Neuronal stem cell (in vitro differentiated cells): ENCODE results near the gene CEND1.

Experiments
- DNase-seq: peaks from one replicate; pipeline ENCODE4 v3.0.0-alpha.2; 2013; ENCODE audit warnings: low spot score
- H2AFZ ChIP-seq: one replicate; pipeline ENCODE4 v1.6.1; 2013; ENCODE audit warnings: mild to moderate bottlenecking, low read length, inconsistent platforms
- H2AK5ac ChIP-seq: 2 replicates; pipeline ENCODE4 v1.6.1; 2013; ENCODE audit warnings: low read depth, mild to moderate bottlenecking, inconsistent platforms, low read length, moderate library complexity, mixed read lengths
- H2BK120ac ChIP-seq: 2 replicates; pipeline ENCODE4 v1.6.1; 2013; ENCODE audit warnings: low read depth, mild to moderate bottlenecking, inconsistent platforms, low read length, moderate library complexity, mixed read lengths
- H2BK12ac ChIP-seq: one replicate; pipeline ENCODE4 v1.6.1; 2013; ENCODE audit warnings: low read length, inconsistent platforms
- H2BK15ac ChIP-seq: 2 replicates; pipeline ENCODE4 v1.6.1; 2013; ENCODE audit warnings: mild to moderate bottlenecking, low read length, inconsistent platforms, mixed read lengths
- H2BK5ac ChIP-seq: one replicate; pipeline ENCODE4 v1.6.1; 2013; ENCODE audit warnings: inconsistent platforms, mild to moderate bottlenecking, low read length, moderate library complexity
- H3K14ac ChIP-seq: one replicate; pipeline ENCODE4 v1.6.1; 2013; ENCODE audit warnings: low read length, inconsistent platforms
- H3K18ac ChIP-seq: 2 replicates; pipeline ENCODE4 v1.6.1; 2013; ENCODE audit warnings: low read length, inconsistent platforms
- H3K23ac ChIP-seq: 2 replicates; pipeline ENCODE4 v1.6.1; 2013; ENCODE audit warnings: low read depth, mild to moderate bottlenecking, mixed read lengths, low read length, inconsistent platforms; ENCODE audit not compliant: poor library complexity
- H3K27ac ChIP-seq: replicated peaks from 3 replicates; pipeline ENCODE4 v1.5.1; 2013; ENCODE audit warnings: low read length, inconsistent platforms
- H3K27me3 ChIP-seq, 3 experiments: 2 replicates each; pipeline ENCODE4 v1.6.1; 2013; ENCODE audit warnings: low read length in 3 of 3, mild to moderate bottlenecking in 2 of 3, inconsistent platforms in 1 of 3, low read depth in 1 of 3, mixed read lengths in 1 of 3, moderate library complexity in 1 of 3; ENCODE audit not compliant: control insufficient read depth in 3 of 3, insufficient read depth in 3 of 3
- H3K36me3 ChIP-seq, 2 donors: replicated peaks in 1 of 2; 2 replicates each; pipeline ENCODE4 v1.6.1; 2013; ENCODE audit warnings: low read length in 2 of 2; ENCODE audit not compliant: control insufficient read depth in 2 of 2, insufficient read depth in 2 of 2
- H3K4ac ChIP-seq: 2 replicates; pipeline ENCODE4 v1.6.1; 2013; ENCODE audit warnings: inconsistent platforms, mild to moderate bottlenecking, low read length, moderate library complexity
- H3K4me1 ChIP-seq, 2 donors: 1 replicate in 1 of 2; 2 replicates in 1 of 2; pipeline ENCODE4 v1.6.1; 2013; ENCODE audit warnings: low read length in 2 of 2, low read depth in 1 of 2; ENCODE audit not compliant: control insufficient read depth in 2 of 2, insufficient read depth in 1 of 2
- H3K4me2 ChIP-seq: one replicate; pipeline ENCODE4 v1.6.1; 2013; ENCODE audit warnings: mild to moderate bottlenecking, low read length, inconsistent platforms; ENCODE audit not compliant: insufficient read depth, poor library complexity, severe bottlenecking
- H3K4me3 ChIP-seq, 2 donors: 2 replicates each; pipeline ENCODE4 v1.5.1; 2013; ENCODE audit warnings: low read length in 2 of 2, mild to moderate bottlenecking in 2 of 2, inconsistent platforms in 1 of 2, moderate library complexity in 1 of 2
- H3K79me1 ChIP-seq: one replicate; pipeline ENCODE4 v1.6.1; 2013; ENCODE audit warnings: low read depth, mild to moderate bottlenecking, inconsistent platforms, low read length, moderate library complexity
- H3K9ac ChIP-seq: one replicate; pipeline ENCODE4 v1.6.1; 2013; ENCODE audit warnings: mild to moderate bottlenecking, low read depth, low read length, inconsistent platforms; ENCODE audit not compliant: poor library complexity
- H3K9me3 ChIP-seq, 2 donors: replicated peaks in 1 of 2; 2 replicates each; pipeline versions ENCODE3 to v1.6.1; 2013; ENCODE audit warnings: low read length in 2 of 2, mild to moderate bottlenecking in 2 of 2, inconsistent platforms in 1 of 2, low read depth in 1 of 2, mixed read lengths in 1 of 2, moderate library complexity in 1 of 2; ENCODE audit not compliant: control insufficient read depth in 2 of 2, insufficient read depth in 1 of 2
- H4K8ac ChIP-seq: one replicate; pipeline ENCODE4 v1.6.1; 2013; ENCODE audit warnings: low read depth, mild to moderate bottlenecking, inconsistent platforms, low read length, moderate library complexity
- H4K91ac ChIP-seq: one replicate; pipeline ENCODE4 v1.6.1; 2013; ENCODE audit warnings: low read length, low read depth, mild to moderate bottlenecking, inconsistent platforms; ENCODE audit not compliant: poor library complexity
- WGBS, 2 donors: extraction: QIAGEN DNeasy Blood & Tissue Kit; methylation state at CpG; one replicate each; pipeline ENCODE4 v1.1.7; 2013; ENCODE audit warnings: missing lambda C conversion rate in 2 of 2, mixed read lengths in 1 of 2; ENCODE audit not compliant: insufficient read length in 2 of 2, insufficient replicate concordance in 1 of 2; ENCODE audit errors: extremely low coverage in 2 of 2; 5-methylcytosine and 5-hydroxymethylcytosine counted together

Gene CEND1

GRCh38 chr11:826227-826621 is 36.3 kb upstream of the CEND1 start:
- no CpG with 5 or more reads among the region's 9 CpGs for WGBS, 2 donors
- Histone ChIP-seq H2AFZ (no peak overlapping the region), H3K27ac (no peak overlapping the region), H3K4me1 (peaks cover 33 to 39% of the 10 kb centered on the region in 2 donors), H3K27me3 (peaks cover 6 to 47% (median 8%) of the 10 kb centered on the region in 3 experiments), H4K91ac (no peak overlapping the region), H3K14ac (no peak overlapping the region), H3K23ac (no peak overlapping the region), H2BK5ac (no peak overlapping the region), H3K36me3 (peaks cover 0 to 36% of the 10 kb centered on the region in 2 donors), H2BK120ac (no peak overlapping the region), H2AK5ac (peak overlapping the region; percentile 70), H4K8ac (no peak overlapping the region), H2BK12ac (no peak overlapping the region), H3K9me3 (no peaks in the 10 kb centered on the region), H3K4me2 (no peak overlapping the region), H3K9ac (no peak overlapping the region), H3K79me1 (peaks cover 3% of the 10 kb centered on the region), H2BK15ac (no peak overlapping the region), H3K18ac (no peak overlapping the region), H3K4me3 (no peak overlapping the region), H3K4ac (peak overlapping the region; percentile 23)
- no peak for DNase-seq

- H3K27ac ChIP-seq: no peak overlapping the region
- H3K23ac ChIP-seq: no peak overlapping the region
- peaks cover 2 to 40% (median 3%) of the 10 kb centered on the region in 3 experiments for H3K27me3 ChIP-seq
- no peak overlapping the region for H3K4me2 ChIP-seq
- H3K4ac ChIP-seq: peak overlapping the region; percentile 23
- H2AFZ ChIP-seq: no peak overlapping the region
- H4K8ac ChIP-seq: no peak overlapping the region
- no peak overlapping the region for H3K18ac ChIP-seq
- H2BK15ac ChIP-seq: no peak overlapping the region
- no CpG with 5 or more reads among the region's 12 CpGs for WGBS, 2 donors
- H3K4me1 ChIP-seq: peaks cover 31 to 36% of the 10 kb centered on the region in 2 donors
- H3K9ac ChIP-seq: peak overlapping the region; percentile 60
- no peak overlapping the region for H2BK12ac ChIP-seq
- H3K14ac ChIP-seq: no peak overlapping the region
- H3K36me3 ChIP-seq: peaks cover 0 to 37% of the 10 kb centered on the region in 2 donors
- peaks cover 3% of the 10 kb centered on the region for H3K79me1 ChIP-seq
- no peak for DNase-seq
- no peak overlapping the region for H4K91ac ChIP-seq
- H2BK120ac ChIP-seq: no peak overlapping the region
- H3K4me3 ChIP-seq: no peak overlapping the region
- no peaks in the 10 kb centered on the region for H3K9me3 ChIP-seq
- peak overlapping the region; percentile 70 for H2AK5ac ChIP-seq
- no peak overlapping the region for H2BK5ac ChIP-seq
Observed at GRCh38 chr11:825366-826226, 35.7 kb upstream of the CEND1 start.

GRCh38 chr11:824942-825341 is 35.1 kb upstream of the CEND1 start:
- H3K27me3 ChIP-seq: peaks cover 0 to 36% (median 0%) of the 10 kb centered on the region in 3 experiments
- peaks cover 0 to 37% of the 10 kb centered on the region in 2 donors for H3K36me3 ChIP-seq
- no peak overlapping the region for H2AFZ ChIP-seq
- no peaks in the 10 kb centered on the region for H3K9me3 ChIP-seq
- no peak overlapping the region for H3K4me3 ChIP-seq
- no peak overlapping the region for H3K4ac ChIP-seq
- H3K9ac ChIP-seq: no peak overlapping the region
- DNase-seq: no peak
- H3K4me2 ChIP-seq: no peak overlapping the region
- peaks cover 6% of the 10 kb centered on the region for H3K79me1 ChIP-seq
- H3K18ac ChIP-seq: no peak overlapping the region
- no peak overlapping the region for H4K8ac ChIP-seq
- H4K91ac ChIP-seq: no peak overlapping the region
- no peak overlapping the region for H2BK5ac ChIP-seq
- no peak overlapping the region for H3K27ac ChIP-seq
- no CpG with 5 or more reads among the region's 11 CpGs for WGBS, 2 donors
- no peak overlapping the region for H3K14ac ChIP-seq
- H3K4me1 ChIP-seq: peaks cover 33% of the 10 kb centered on the region in 2 donors
- H2BK120ac ChIP-seq: no peak overlapping the region
- H2BK15ac ChIP-seq: no peak overlapping the region
- H3K23ac ChIP-seq: no peak overlapping the region
- no peak overlapping the region for H2AK5ac ChIP-seq
- no peak overlapping the region for H2BK12ac ChIP-seq

GRCh38 chr11:824292-824880 is 34.5 kb upstream of the CEND1 start:
- no peak for DNase-seq
- no peak overlapping the region for H2BK120ac ChIP-seq
- no CpG with 5 or more reads among the region's 59 CpGs for WGBS, 2 donors
- H3K9me3 ChIP-seq: no peaks in the 10 kb centered on the region
- H3K4me1 ChIP-seq: peaks cover 28% of the 10 kb centered on the region in 2 donors
- H3K27ac ChIP-seq: no peak overlapping the region
- peaks cover 6% of the 10 kb centered on the region for H3K79me1 ChIP-seq
- H3K18ac ChIP-seq: no peak overlapping the region
- H2BK12ac ChIP-seq: no peak overlapping the region
- no peak overlapping the region for H3K14ac ChIP-seq
- H2AFZ ChIP-seq: no peak overlapping the region
- no peak overlapping the region for H2BK5ac ChIP-seq
- no peak overlapping the region for H3K4ac ChIP-seq
- peaks cover 0 to 37% of the 10 kb centered on the region in 2 donors for H3K36me3 ChIP-seq
- no peak overlapping the region for H3K23ac ChIP-seq
- H4K91ac ChIP-seq: no peak overlapping the region
- H3K9ac ChIP-seq: no peak overlapping the region
- H2AK5ac ChIP-seq: no peak overlapping the region
- no peak overlapping the region for H4K8ac ChIP-seq
- H3K4me2 ChIP-seq: no peak overlapping the region
- H3K27me3 ChIP-seq: peaks cover 0 to 30% (median 0%) of the 10 kb centered on the region in 3 experiments
- no peak overlapping the region for H3K4me3 ChIP-seq
- no peak overlapping the region for H2BK15ac ChIP-seq
